Measurements from ENCODE around the gene CNOT4. TPM values are rescaled to one million over a fixed set of nuclear protein-coding genes. Genes with fewer than 3 reads are reported as not detected.

CNOT4 gene
- total RNA-seq, 1 experiment from 2014 or later = 14.6 TPM

GRCh38 chr7:135313971-135314370 is 195.9 kb downstream of the CNOT4 start (continued):
- TF ChIP-seq ZNF532 (CRISPR knock-in tag; IDR thresholded peaks at IDR 0.05; ENCODE audit: borderline replicate concordance) (no peak), GRHL2 (CRISPR knock-in tag; IDR thresholded peaks at IDR 0.05; ENCODE audit: insufficient replicate concordance, severe bottlenecking) (no peak), USF1 (CRISPR knock-in tag; IDR thresholded peaks at IDR 0.05) (no peak), ZSCAN18 (CRISPR knock-in tag; IDR thresholded peaks at IDR 0.05) (no peak), CBFB (CRISPR knock-in tag; IDR thresholded peaks at IDR 0.05; ENCODE audit: low read depth) (no peak), PRDM15 (CRISPR knock-in tag; IDR thresholded peaks at IDR 0.05) (no peak), JUN (CRISPR knock-in tag; IDR thresholded peaks at IDR 0.05) (no peak), ATF1 (CRISPR knock-in tag; IDR thresholded peaks at IDR 0.05) (no peak), TCF7 (CRISPR knock-in tag; IDR thresholded peaks at IDR 0.05; ENCODE audit: low read depth) (no peak), PREB (CRISPR knock-in tag; IDR thresholded peaks at IDR 0.05; ENCODE audit: borderline replicate concordance) (no peak), ARID4B (CRISPR knock-in tag; IDR thresholded peaks at IDR 0.05; ENCODE audit: borderline replicate concordance) (no peak), HMGA2 (CRISPR knock-in tag; IDR thresholded peaks at IDR 0.05) (no peak), USF2 (CRISPR knock-in tag; IDR thresholded peaks at IDR 0.05) (no peak)

Measured in WTC11 (cell line).